Parathyroid adenoma (tissue), 2 donors: ENCODE results near the gene SERPINA1.

Source experiments
- H2AFZ ChIP-seq: fragments of 300-600 bp; sonication (generic); one replicate; pipeline ENCODE4 v1.7.0; 2017; ENCODE audit warnings: antibody characterized with exemption, mild to moderate bottlenecking
- H3K27ac ChIP-seq: fragments of 300-600 bp; sonication (generic); one replicate; pipeline ENCODE4 v1.7.0; 2017
- H3K27me3 ChIP-seq: fragments of 300-600 bp; sonication (generic); one replicate; pipeline ENCODE4 v1.7.0; 2017; ENCODE audit warnings: low read length; ENCODE audit not compliant: control insufficient read depth, insufficient read depth
- H3K36me3 ChIP-seq: fragments of 300-600 bp; sonication (generic); one replicate; pipeline ENCODE4 v1.7.0; 2017; ENCODE audit warnings: low read length; ENCODE audit not compliant: control insufficient read depth, insufficient read depth
- H3K4me1 ChIP-seq: fragments of 300-600 bp; sonication (generic); one replicate; pipeline ENCODE4 v1.7.0; 2017; ENCODE audit warnings: control low read depth
- H3K4me2 ChIP-seq: fragments of 300-600 bp; sonication (generic); one replicate; pipeline ENCODE4 v1.7.0; 2017; ENCODE audit warnings: low read length
- H3K4me3 ChIP-seq: fragments of 300-600 bp; sonication (generic); one replicate; pipeline ENCODE4 v1.7.0; 2017; ENCODE audit warnings: low read depth, low read length
- H3K79me2 ChIP-seq: fragments of 300-600 bp; sonication (generic); one replicate; pipeline ENCODE4 v1.7.0; 2017; ENCODE audit warnings: control low read depth
- H3K9ac ChIP-seq: fragments of 300-600 bp; sonication (generic); one replicate; pipeline ENCODE4 v1.7.0; 2017; ENCODE audit warnings: mild to moderate bottlenecking
- H3K9me3 ChIP-seq: fragments of 300-600 bp; sonication (generic); one replicate; pipeline ENCODE4 v1.7.0; 2017; ENCODE audit warnings: low read length; ENCODE audit not compliant: control insufficient read depth
- CTCF ChIP-seq: fragments of 300-600 bp; sonication (generic); IDR thresholded peaks from one replicate; pipeline ENCODE4 v1.7.0; 2017; ENCODE audit warnings: antibody characterized with exemption, mild to moderate bottlenecking
- donor health status: primary hyperparathyroidism.

The SERPINA1 gene

GRCh38 chr14:94341656-94342333 is 46.6 kb downstream of the SERPINA1 start:
- Histone ChIP-seq H3K27ac (no peak overlapping the region), H2AFZ (no peak overlapping the region), H3K9me3 (no peaks in the 10 kb centered on the region), H3K36me3 (no peaks in the 10 kb centered on the region), H3K4me1 (no peaks in the 10 kb centered on the region), H3K27me3 (no peaks in the 10 kb centered on the region), H3K4me3 (no peak overlapping the region), H3K79me2 (no peaks in the 10 kb centered on the region), H3K9ac (no peak overlapping the region), H3K4me2 (no peak overlapping the region)
- no peak for TF ChIP-seq CTCF

GRCh38 chr14:94340533-94340932 is 47.9 kb downstream of the SERPINA1 start:
- Histone ChIP-seq H3K27ac (no peak overlapping the region), H3K4me1 (no peaks in the 10 kb centered on the region), H3K4me2 (no peak overlapping the region), H2AFZ (no peak overlapping the region), H3K9me3 (no peaks in the 10 kb centered on the region), H3K27me3 (no peaks in the 10 kb centered on the region), H3K36me3 (no peaks in the 10 kb centered on the region), H3K4me3 (no peak overlapping the region), H3K9ac (no peak overlapping the region), H3K79me2 (no peaks in the 10 kb centered on the region)
- TF ChIP-seq CTCF, result no peak

- Histone ChIP-seq H3K79me2 (no peaks in the 10 kb centered on the region), H3K4me3 (no peak overlapping the region), H3K9ac (no peak overlapping the region), H3K4me2 (no peak overlapping the region), H3K36me3 (no peaks in the 10 kb centered on the region), H3K4me1 (no peaks in the 10 kb centered on the region), H3K27ac (no peak overlapping the region), H3K9me3 (no peaks in the 10 kb centered on the region), H2AFZ (no peak overlapping the region), H3K27me3 (no peaks in the 10 kb centered on the region)
- no peak for TF ChIP-seq CTCF
These were observed 50.4 kb downstream of the SERPINA1 start for GRCh38 chr14:94338023-94338422.

- no peak overlapping the region for H2AFZ ChIP-seq
- no peaks in the 10 kb centered on the region for H3K36me3 ChIP-seq
- no peaks in the 10 kb centered on the region for H3K4me1 ChIP-seq
- no peak overlapping the region for H3K4me2 ChIP-seq
- no peak overlapping the region for H3K27ac ChIP-seq
- no peak overlapping the region for H3K4me3 ChIP-seq
- no peaks in the 10 kb centered on the region for H3K9me3 ChIP-seq
- no peaks in the 10 kb centered on the region for H3K79me2 ChIP-seq
- H3K9ac ChIP-seq, result no peak overlapping the region
- TF ChIP-seq CTCF, result no peak
- H3K27me3 ChIP-seq, result no peaks in the 10 kb centered on the region
These were observed 51.1 kb downstream of the SERPINA1 start for GRCh38 chr14:94337274-94337673.

GRCh38 chr14:94334872-94335271 is 53.5 kb downstream of the SERPINA1 start:
- Histone ChIP-seq H3K9me3 (no peaks in the 10 kb centered on the region), H3K27me3 (no peaks in the 10 kb centered on the region), H3K9ac (no peak overlapping the region), H2AFZ (no peak overlapping the region), H3K79me2 (no peaks in the 10 kb centered on the region), H3K4me2 (no peak overlapping the region), H3K27ac (no peak overlapping the region), H3K4me3 (no peak overlapping the region), H3K36me3 (no peaks in the 10 kb centered on the region), H3K4me1 (no peaks in the 10 kb centered on the region)
- TF ChIP-seq CTCF, result no peak
